Measurements from ENCODE around the gene APEX1. TPM values are rescaled to one million over a fixed set of nuclear protein-coding genes. Genes with fewer than 3 reads are reported as not detected.

APEX1 gene
- total RNA-seq, 1 donor from 2014 or later: 265 TPM

GRCh38 chr14:20428010-20428365, 27.0 kb upstream of the APEX1 start:
- H3K36me3 Mint-ChIP-seq (ENCODE audit: unreplicated experiment): no peaks in the 10 kb centered on the region
- H3K9me3 Mint-ChIP-seq (ENCODE audit: unreplicated experiment): peaks cover 3% of the 10 kb centered on the region
- H3K27ac Mint-ChIP-seq (ENCODE audit: unreplicated experiment): no peak overlapping the region
- H3K27me3 Mint-ChIP-seq (ENCODE audit: unreplicated experiment): no peaks in the 10 kb centered on the region
- H3K4me1 Mint-ChIP-seq (ENCODE audit: low read depth, unreplicated experiment): no peaks in the 10 kb centered on the region
- no peak for TF ChIP-seq CTCF (IDR thresholded peaks at IDR 0.05; ENCODE audit: partially characterized antibody, unreplicated experiment)
- H3K4me3 Mint-ChIP-seq (ENCODE audit: unreplicated experiment): no peak overlapping the region
- DNase-seq: no peak

- H3K27ac Mint-ChIP-seq (ENCODE audit: unreplicated experiment): no peak overlapping the region
- peaks cover 3% of the 10 kb centered on the region for H3K9me3 Mint-ChIP-seq (ENCODE audit: unreplicated experiment)
- H3K4me1 Mint-ChIP-seq (ENCODE audit: low read depth, unreplicated experiment): no peaks in the 10 kb centered on the region
- no peaks in the 10 kb centered on the region for H3K27me3 Mint-ChIP-seq (ENCODE audit: unreplicated experiment)
- no peak overlapping the region for H3K4me3 Mint-ChIP-seq (ENCODE audit: unreplicated experiment)
- no peak for DNase-seq
- H3K36me3 Mint-ChIP-seq (ENCODE audit: unreplicated experiment): no peaks in the 10 kb centered on the region
- TF ChIP-seq CTCF (IDR thresholded peaks at IDR 0.05; ENCODE audit: partially characterized antibody, unreplicated experiment): no peak
These were observed 26.2 kb upstream of the APEX1 start for GRCh38 chr14:20428802-20429201.

GRCh38 chr14:20429801-20430669, 25.0 kb upstream of the APEX1 start:
- Mint-ChIP-seq H3K9me3 (ENCODE audit: unreplicated experiment) (peaks cover 3% of the 10 kb centered on the region), H3K27ac (ENCODE audit: unreplicated experiment) (no peak overlapping the region), H3K27me3 (ENCODE audit: unreplicated experiment) (no peaks in the 10 kb centered on the region), H3K36me3 (ENCODE audit: unreplicated experiment) (no peaks in the 10 kb centered on the region), H3K4me3 (ENCODE audit: unreplicated experiment) (no peak overlapping the region), H3K4me1 (ENCODE audit: low read depth, unreplicated experiment) (no peaks in the 10 kb centered on the region)
- TF ChIP-seq CTCF (IDR thresholded peaks at IDR 0.05; ENCODE audit: partially characterized antibody, unreplicated experiment): no peak
- DNase-seq: no peak

- H3K36me3 Mint-ChIP-seq (ENCODE audit: unreplicated experiment): no peaks in the 10 kb centered on the region
- H3K4me1 Mint-ChIP-seq (ENCODE audit: low read depth, unreplicated experiment): no peaks in the 10 kb centered on the region
- no peak for TF ChIP-seq CTCF (IDR thresholded peaks at IDR 0.05; ENCODE audit: partially characterized antibody, unreplicated experiment)
- peak; percentile 51 for DNase-seq
- H3K27ac Mint-ChIP-seq (ENCODE audit: unreplicated experiment): peak overlapping the region; percentile 22
- peak overlapping the region; percentile 73 for H3K4me3 Mint-ChIP-seq (ENCODE audit: unreplicated experiment)
- peaks cover 7% of the 10 kb centered on the region for H3K27me3 Mint-ChIP-seq (ENCODE audit: unreplicated experiment)
- peaks cover 2% of the 10 kb centered on the region for H3K9me3 Mint-ChIP-seq (ENCODE audit: unreplicated experiment)
These were observed 20.1 kb upstream of the APEX1 start for GRCh38 chr14:20434701-20435581.
